Measurements from ENCODE around the gene PTOV1. TPM values are rescaled to one million over a fixed set of nuclear protein-coding genes. Genes with fewer than 3 reads are reported as not detected.
"Not testable (repeated sequence)": the region's sequence is repeated elsewhere in the genome, so short reads cannot be mapped to it uniquely, and the experiment has no call there.

PTOV1 gene
- polyA plus RNA-seq, 3 donors, result 278 to 373 (median 349) TPM

- peak in 10 of 11 donors; percentile 72 to 91 (median 86) for DNase-seq (ENCODE audit: extremely low read depth in 1 of 11, low read depth in 9 of 11, low spot score in 4 of 11)
These were observed 42.2 kb upstream of the PTOV1 start for GRCh38 chr19:49808711-49809159.

DNA sequence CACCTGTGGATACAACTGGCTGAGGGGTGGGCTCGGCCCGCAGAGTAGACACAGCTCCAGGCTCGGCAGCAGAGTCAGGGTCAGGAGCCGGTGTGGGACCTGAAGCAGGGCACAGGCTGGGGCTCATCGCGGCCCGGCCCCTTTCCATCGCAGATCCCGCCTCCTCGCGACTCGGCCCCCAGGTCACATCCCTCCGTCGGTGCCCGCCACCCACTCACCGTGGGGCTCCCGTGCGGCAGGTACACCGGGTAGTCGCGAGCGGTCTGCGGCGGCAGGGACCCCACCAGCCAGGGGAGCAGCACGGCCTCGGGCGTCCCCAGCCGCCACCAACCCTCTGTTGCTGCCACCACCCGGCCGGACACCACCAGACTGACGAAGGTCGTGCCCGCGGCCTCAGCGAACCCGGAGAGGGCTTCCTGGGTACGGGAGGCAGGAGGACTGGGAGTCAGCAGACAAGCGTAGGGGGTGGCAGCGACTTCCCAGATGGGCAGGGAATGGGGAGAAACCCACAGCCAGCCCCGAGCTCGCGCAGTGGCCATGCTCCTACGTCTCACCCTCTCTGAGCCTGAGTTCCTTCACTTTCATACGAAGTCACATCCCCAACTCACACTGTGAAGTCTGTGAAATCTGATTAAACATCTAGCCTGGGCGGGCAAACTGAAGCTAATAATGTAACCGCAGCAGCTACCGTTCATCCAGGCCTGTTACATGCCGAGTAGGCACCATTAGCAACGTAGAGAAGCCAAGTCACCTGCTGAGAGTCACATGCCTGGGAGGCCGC, 41.6 kb upstream of the PTOV1 start:
- DNase-seq (ENCODE audit: extremely low read depth in 1 of 11, low read depth in 9 of 11, low spot score in 4 of 11), result no peak

DNA sequence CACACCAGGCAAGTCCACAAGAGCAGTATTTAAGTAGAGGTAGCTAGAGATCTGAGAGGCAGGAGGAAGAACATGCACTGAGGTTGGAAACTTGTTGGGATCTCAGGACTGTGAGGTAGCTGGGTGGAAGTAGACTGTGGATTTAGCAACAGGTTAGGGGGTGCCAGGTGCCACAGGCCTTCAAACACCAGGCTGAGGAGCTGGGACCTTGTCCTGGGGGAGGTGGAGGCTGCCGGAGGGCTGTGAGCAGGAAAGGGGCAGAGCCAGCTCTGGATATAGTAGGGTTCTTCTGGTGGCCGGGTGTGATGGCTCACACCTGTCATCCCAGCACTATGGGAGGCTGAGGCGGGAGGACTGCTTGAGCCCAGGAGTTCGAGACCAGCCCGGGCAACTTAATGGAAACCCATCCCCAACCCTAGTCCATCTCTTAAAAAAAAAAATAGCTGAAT, 41.0 kb upstream of the PTOV1 start:
- no peak for DNase-seq (ENCODE audit: extremely low read depth in 1 of 11, low read depth in 9 of 11, low spot score in 4 of 11)

DNA sequence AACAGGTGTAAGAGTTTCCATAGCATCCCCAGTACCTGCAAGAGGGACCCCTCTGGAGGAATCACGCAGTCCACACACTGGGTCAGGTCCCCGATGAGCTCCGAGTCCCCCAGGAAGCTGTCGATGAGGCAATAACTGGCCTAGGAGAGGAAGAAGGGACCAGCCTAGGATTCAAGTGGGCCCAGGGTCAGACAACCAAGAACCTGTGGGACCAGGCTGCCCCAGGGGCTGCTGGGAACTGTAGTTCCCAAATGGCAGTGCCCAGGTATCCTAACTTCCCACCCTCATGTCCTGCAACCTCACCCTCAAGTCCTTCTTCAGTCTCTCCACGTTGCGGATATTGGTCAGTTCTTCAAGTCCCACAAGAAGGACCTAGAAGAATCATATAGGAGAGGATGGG, 39.6 kb upstream of the PTOV1 start:
- DNase-seq (ENCODE audit: extremely low read depth in 1 of 11, low read depth in 9 of 11, low spot score in 4 of 11), result no peak

- DNase-seq (ENCODE audit: extremely low read depth in 1 of 11, low read depth in 9 of 11, low spot score in 4 of 11), result no peak
These were observed 38.4 kb upstream of the PTOV1 start for GRCh38 chr19:49812452-49812996.

DNA sequence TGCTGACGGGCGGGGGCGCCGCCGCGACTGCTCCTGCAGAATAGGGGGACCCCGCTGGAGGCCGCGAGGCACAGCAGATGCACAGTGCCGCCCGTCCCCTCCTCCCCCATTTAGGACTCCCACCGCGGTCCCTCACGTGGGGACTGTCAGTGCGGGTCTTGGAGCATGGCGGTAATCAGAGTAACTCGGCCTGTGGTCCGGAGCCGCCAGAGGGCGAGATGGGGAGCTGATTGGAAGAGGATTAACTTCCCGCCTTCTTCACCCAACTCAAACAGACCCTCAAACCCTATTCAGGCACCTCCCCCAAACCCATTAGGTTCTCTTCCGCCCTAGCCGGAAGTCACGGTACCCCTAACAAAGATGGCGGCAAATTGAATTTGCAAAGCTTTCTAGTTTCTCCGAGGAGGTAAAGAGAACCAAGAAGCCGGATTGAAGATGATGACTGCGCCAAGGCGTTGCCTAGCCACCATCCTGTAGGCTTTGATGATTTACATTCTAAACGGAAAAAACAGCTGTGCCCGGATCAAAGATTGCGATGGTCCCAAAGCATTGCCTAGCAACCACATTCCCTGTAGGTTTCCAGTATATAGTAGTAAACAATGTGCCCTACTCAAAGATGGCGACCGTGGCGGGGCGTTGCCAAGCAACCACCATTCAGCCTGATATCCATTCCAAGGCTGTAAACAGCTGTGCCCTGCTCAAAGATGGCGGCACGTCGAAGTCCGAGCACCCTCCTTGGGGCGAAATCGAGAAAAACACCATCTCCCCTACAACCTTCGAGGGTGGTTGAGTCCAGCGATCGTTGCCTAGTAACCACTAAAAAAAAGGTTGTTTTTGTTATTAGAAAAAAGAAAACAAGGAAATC, 37.7 kb upstream of the PTOV1 start, which contains the start of gene FUZ:
TSS of gene FUZ (minus strand) at position 296 of the 865 bp plus-strand sequence. CDS start at position 110, 186 bp downstream.
- DNase-seq (ENCODE audit: extremely low read depth in 1 of 11, low read depth in 9 of 11, low spot score in 4 of 11), result peak; percentile 93 to 99 (median 98)

- DNase-seq (ENCODE audit: extremely low read depth in 1 of 11, low read depth in 9 of 11, low spot score in 4 of 11), result no peak
These were observed 36.9 kb upstream of the PTOV1 start for GRCh38 chr19:49814010-49814409.

- no peak for DNase-seq (ENCODE audit: extremely low read depth in 1 of 11, low read depth in 9 of 11, low spot score in 4 of 11)
These were observed 34.4 kb upstream of the PTOV1 start for GRCh38 chr19:49816590-49816989.

- peak; percentile 80 to 95 (median 85) for DNase-seq (ENCODE audit: extremely low read depth in 1 of 11, low read depth in 9 of 11, low spot score in 4 of 11)
These were observed 32.9 kb upstream of the PTOV1 start, which contains the start of gene MED25 for GRCh38 chr19:49817964-49818648. MED25 (plus strand) TSS chr19:49818289; CDS start chr19:49818342, 53 bp downstream.

DNA sequence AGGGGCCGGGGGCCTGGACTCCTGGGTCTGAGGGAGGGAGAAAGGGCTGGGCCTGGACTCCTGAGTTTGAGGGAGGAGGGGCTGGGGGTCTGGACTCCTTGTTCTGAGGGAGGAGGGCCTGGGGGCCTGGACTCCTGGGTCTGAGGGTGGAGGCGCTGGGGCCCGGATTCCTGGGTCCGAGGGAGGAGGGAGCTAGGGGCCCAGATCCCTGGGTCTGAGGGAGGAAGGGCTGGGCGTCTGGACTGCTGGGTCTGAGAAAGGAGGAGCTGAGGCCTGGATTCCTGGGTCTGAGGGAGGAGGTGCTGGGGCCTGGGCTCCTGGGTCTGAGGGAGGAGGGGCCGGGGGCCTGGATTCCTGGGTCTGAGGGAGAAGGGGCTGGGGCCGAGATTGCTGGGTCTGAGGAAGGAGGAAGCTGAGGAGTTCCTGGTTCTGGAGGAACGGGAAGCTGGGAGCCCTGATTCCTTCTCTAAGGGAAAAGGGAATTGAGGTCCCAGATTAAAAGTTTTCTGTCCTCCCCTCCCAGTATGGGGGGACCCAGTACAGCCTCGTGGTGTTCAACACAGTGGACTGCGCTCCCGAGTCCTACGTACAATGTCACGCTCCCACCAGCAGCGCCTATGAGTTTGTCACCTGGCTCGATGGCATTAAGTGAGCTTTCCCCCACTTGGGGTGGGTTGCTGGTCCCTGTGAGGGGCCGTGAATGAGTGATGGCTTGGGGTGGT, 32.1 kb upstream of the PTOV1 start:
- no peak for DNase-seq (ENCODE audit: extremely low read depth in 1 of 11, low read depth in 9 of 11, low spot score in 4 of 11)

- DNase-seq (ENCODE audit: extremely low read depth in 1 of 11, low read depth in 9 of 11, low spot score in 4 of 11), result not testable (repeated sequence)
These were observed 31.4 kb upstream of the PTOV1 start for GRCh38 chr19:49819452-49820115.

DNA sequence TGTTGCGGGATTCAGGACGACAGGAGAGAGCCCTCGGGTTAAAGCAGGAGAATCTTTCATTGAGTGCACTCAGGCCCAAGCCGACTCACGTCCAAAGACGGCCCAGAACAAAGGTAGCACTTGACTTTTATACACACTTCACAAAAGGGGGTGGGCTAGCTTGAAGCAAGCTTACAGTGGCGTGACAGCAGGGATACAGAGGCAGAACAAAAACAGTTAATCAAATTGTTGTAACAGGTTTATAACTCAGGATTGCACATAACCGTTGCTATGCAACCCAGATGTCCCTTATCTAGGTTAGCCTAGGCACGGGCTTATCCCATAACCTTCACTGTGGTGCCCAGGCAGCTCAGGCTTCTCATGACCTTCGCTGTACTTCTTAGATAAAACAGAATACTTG, 30.8 kb upstream of the PTOV1 start:
- no peak for DNase-seq (ENCODE audit: extremely low read depth in 1 of 11, low read depth in 9 of 11, low spot score in 4 of 11)

- no peak for DNase-seq (ENCODE audit: extremely low read depth in 1 of 11, low read depth in 9 of 11, low spot score in 4 of 11)
These were observed 27.5 kb upstream of the PTOV1 start for GRCh38 chr19:49823472-49823871.

DNA sequence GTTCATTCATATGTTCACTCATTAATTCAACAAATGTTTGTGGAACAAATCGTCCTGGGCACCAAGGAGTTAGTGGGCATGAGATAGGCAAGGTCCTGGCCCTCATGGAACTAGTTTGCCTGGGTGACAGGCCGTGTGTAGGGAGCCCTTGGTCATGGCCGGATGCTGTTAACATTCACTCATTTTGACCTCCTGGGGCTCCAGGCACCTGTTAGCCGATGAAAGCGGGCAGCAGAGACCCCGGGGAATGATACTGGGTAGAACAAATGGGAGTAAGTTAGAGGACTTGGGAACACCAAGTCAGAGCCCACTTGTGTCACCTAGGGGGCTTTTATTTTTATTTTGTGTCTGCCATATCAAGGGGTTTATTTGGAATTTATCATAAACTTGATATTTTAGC, 26.3 kb upstream of the PTOV1 start:
- no peak for DNase-seq (ENCODE audit: extremely low read depth in 1 of 11, low read depth in 9 of 11, low spot score in 4 of 11)

DNA sequence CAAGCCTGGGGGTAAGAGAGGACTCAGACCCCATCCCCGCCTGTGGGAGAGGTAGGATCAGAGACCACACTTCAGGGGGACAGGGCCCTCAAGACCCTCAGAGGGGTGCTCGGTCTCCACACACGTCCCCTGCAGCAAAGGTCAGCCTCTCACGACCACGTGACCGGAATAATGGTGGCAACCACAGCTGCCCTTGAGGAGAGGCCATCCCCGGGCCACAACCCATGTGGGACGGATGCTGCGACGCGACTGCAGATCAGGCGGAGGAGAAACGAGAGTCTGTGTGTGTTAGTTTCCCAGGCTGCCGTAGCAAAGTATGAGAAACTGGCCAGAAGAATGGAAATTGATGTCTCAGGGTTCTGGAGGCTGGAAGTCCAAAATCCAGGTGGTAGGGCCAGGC, 23.9 kb upstream of the PTOV1 start:
- no peak for DNase-seq (ENCODE audit: extremely low read depth in 1 of 11, low read depth in 9 of 11, low spot score in 4 of 11)

- no peak for DNase-seq (ENCODE audit: extremely low read depth in 1 of 11, low read depth in 9 of 11, low spot score in 4 of 11)
These were observed 21.8 kb upstream of the PTOV1 start for GRCh38 chr19:49829200-49829599.

DNA sequence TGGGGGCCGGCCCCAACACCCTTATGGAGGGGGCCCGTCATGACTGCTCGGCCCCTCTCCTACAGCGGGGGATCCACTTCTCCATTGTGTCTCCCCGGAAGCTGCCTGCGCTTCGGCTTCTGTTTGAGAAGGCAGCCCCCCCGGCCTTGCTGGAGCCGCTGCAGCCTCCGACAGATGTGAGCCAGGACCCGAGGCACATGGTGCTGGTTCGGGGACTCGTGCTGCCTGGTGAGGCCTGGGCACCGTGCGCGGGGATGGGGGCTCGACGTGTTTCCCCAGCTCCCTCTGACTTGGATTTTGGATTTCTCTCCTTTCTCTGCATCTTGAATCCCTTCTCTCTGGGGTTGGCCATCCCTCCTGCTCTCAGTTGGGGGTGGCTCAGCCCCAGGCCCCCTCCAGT, 21.2 kb upstream of the PTOV1 start:
- DNase-seq (ENCODE audit: extremely low read depth in 1 of 11, low read depth in 9 of 11, low spot score in 4 of 11), result no peak

DNA sequence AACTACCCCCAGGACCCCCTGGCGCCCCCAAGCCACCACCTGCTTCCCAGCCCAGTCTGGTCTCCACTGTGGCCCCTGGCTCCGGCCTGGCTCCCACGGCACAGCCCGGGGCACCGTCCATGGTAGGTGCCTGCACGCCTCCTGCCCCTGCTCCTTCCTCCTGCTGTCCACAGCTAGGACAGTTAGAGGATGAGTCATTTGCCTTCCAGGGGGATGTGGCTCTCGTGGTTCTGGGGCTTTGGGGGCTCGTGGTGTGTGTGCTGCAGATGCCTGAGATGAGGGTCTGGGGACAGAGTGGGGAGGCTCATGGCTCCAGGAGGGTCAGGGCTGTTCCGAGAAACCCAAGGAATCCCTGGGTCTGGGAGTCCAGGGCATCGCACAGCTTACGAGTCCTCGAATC, 20.2 kb upstream of the PTOV1 start:
- no peak for DNase-seq (ENCODE audit: extremely low read depth in 1 of 11, low read depth in 9 of 11, low spot score in 4 of 11)
